H1 (cell line): ENCODE results near the gene NTN1. TPM values are rescaled to one million over a fixed set of nuclear protein-coding genes. Genes with fewer than 3 reads are reported as not detected.

Experiments
- CTCF ChIA-PET: fragments of 300-600 bp; sonication (Branson Sonifier 250); formaldehyde crosslinking; loops from one replicate; lab custom pipeline; 2021; ENCODE audit not compliant: partially characterized antibody; lab: Charles Lee
- POLR2A ChIA-PET: fragments of 300-600 bp; sonication (Branson Sonifier 250); formaldehyde crosslinking; loops from one replicate; lab custom pipeline; 2021; ENCODE audit warnings: inconsistent platforms; ENCODE audit not compliant: partially characterized antibody; lab: Charles Lee
- DNase-seq, 2 experiments: peaks; one replicate each; pipeline versions ENCODE4 v3.0.0 to v3.0.0-alpha.2; 2010 to 2022; ENCODE audit warnings: low spot score in 2 of 2, low read depth in 1 of 2, mixed read lengths in 1 of 2
- FAIRE-seq: peaks from 2 replicates; lab custom pipeline; 2011; peaks lifted over from hg19 to GRCh38; lab: Jason Lieb, UNC
- H2AFZ ChIP-seq: 2 replicates; pipeline ENCODE4 v1.8.1; 2012; ENCODE audit warnings: low read length, inconsistent platforms
- H2AK5ac ChIP-seq: 2 replicates; pipeline ENCODE4 v1.6.1; 2013; ENCODE audit warnings: low read depth, low read length
- H2BK120ac ChIP-seq: replicated peaks from 2 replicates; pipeline ENCODE3; 2013; ENCODE audit warnings: low read depth, low read length, inconsistent platforms
- H2BK12ac ChIP-seq: 2 replicates; pipeline ENCODE4 v1.6.1; 2013; ENCODE audit warnings: low read depth, low read length
- H2BK15ac ChIP-seq: 2 replicates; pipeline ENCODE4 v1.6.1; 2013; ENCODE audit warnings: low read length
- H2BK20ac ChIP-seq: 2 replicates; pipeline ENCODE4 v1.6.1; 2013; ENCODE audit warnings: low read length
- H2BK5ac ChIP-seq: 2 replicates; pipeline ENCODE4 v1.6.1; 2013; ENCODE audit warnings: low read depth, low read length
- H3K14ac ChIP-seq: 2 replicates; pipeline ENCODE4 v1.6.1; 2013; ENCODE audit warnings: inconsistent platforms; ENCODE audit not compliant: insufficient read length
- H3K18ac ChIP-seq: 2 replicates; pipeline ENCODE4 v1.6.1; 2013; ENCODE audit warnings: low read length; ENCODE audit errors: extremely low read depth
- H3K23ac ChIP-seq: 2 replicates; pipeline ENCODE4 v1.6.1; 2013; ENCODE audit warnings: inconsistent platforms; ENCODE audit not compliant: insufficient read length
- H3K23me2 ChIP-seq: 2 replicates; pipeline ENCODE4 v1.6.1; 2013; ENCODE audit warnings: low read depth, low read length
- H3K27ac ChIP-seq: 2 replicates; pipeline ENCODE4 v1.6.1; 2011; ENCODE audit warnings: low read depth, low read length, inconsistent platforms
- H3K27me3 ChIP-seq, 4 experiments: replicated peaks in 1 of 4; 1 replicate in 1 of 4; 2 replicates in 3 of 4; pipeline versions ENCODE4 v1.6.1 to v1.8.1; 2011 to 2013; ENCODE audit warnings: low read length in 3 of 4, mild to moderate bottlenecking in 3 of 4, inconsistent platforms in 2 of 4, mixed read lengths in 2 of 4, moderate library complexity in 1 of 4; ENCODE audit not compliant: control insufficient read depth in 3 of 4, insufficient read depth in 3 of 4; ENCODE audit errors: extremely low read depth in 1 of 4
- H3K36me3 ChIP-seq, 4 experiments: 2 replicates each; pipeline versions ENCODE4 v1.6.1 to v1.8.1; 2011 to 2013; ENCODE audit warnings: mild to moderate bottlenecking in 4 of 4, low read length in 3 of 4, moderate library complexity in 2 of 4, control low read depth in 1 of 4, inconsistent platforms in 1 of 4; ENCODE audit not compliant: insufficient read depth in 4 of 4, control insufficient read depth in 2 of 4
- H3K4ac ChIP-seq: replicated peaks from 2 replicates; pipeline ENCODE3; 2013; ENCODE audit warnings: low read length, low read depth, mixed read lengths, inconsistent platforms; ENCODE audit not compliant: insufficient read length
- H3K4me1 ChIP-seq, 4 experiments: replicated peaks in 1 of 4; 1 replicate in 1 of 4; 2 replicates in 3 of 4; pipeline versions ENCODE4 v1.6.1 to v1.8.1; 2011 to 2013; ENCODE audit warnings: low read length in 3 of 4, inconsistent platforms in 2 of 4, mixed read lengths in 1 of 4; ENCODE audit not compliant: insufficient read depth in 4 of 4, control insufficient read depth in 3 of 4
- H3K4me2 ChIP-seq, 2 experiments: 2 replicates each; pipeline versions ENCODE4 v1.6.1 to v1.8.1; 2011 to 2013; ENCODE audit warnings: low read depth in 2 of 2, low read length in 2 of 2, control low read depth in 1 of 2, inconsistent platforms in 1 of 2, mild to moderate bottlenecking in 1 of 2; ENCODE audit not compliant: insufficient read depth in 1 of 2
- H3K4me3 ChIP-seq, 4 experiments: fragments of 200-600, 300-600 bp in 1 of 4; sonication (generic), shearing (Covaris generic), sonication (Bioruptor Twin) in 1 of 4; 2 replicates each; pipeline versions ENCODE4 v1.5.1 to v1.8.1; 2011 to 2016; ENCODE audit warnings: low read length in 4 of 4, low read depth in 3 of 4, control low read depth in 2 of 4, inconsistent platforms in 2 of 4, mild to moderate bottlenecking in 2 of 4, mixed read lengths in 1 of 4, moderate library complexity in 1 of 4; ENCODE audit not compliant: insufficient read depth in 2 of 4; ENCODE audit errors: extremely low read depth in 1 of 4
- H3K56ac ChIP-seq: replicated peaks from 2 replicates; pipeline ENCODE3; 2013; ENCODE audit warnings: low read depth, mild to moderate bottlenecking, mixed read lengths, low read length, inconsistent platforms; ENCODE audit not compliant: insufficient read length
- H3K79me1 ChIP-seq: 2 replicates; pipeline ENCODE4 v1.6.1; 2013; ENCODE audit warnings: low read depth, low read length, control low read depth
- H3K79me2 ChIP-seq, 2 experiments: 2 replicates each; pipeline versions ENCODE4 v1.6.1 to v1.8.1; 2012 to 2013; ENCODE audit warnings: low read length in 2 of 2, mild to moderate bottlenecking in 2 of 2, inconsistent platforms in 1 of 2; ENCODE audit not compliant: insufficient read depth in 2 of 2, control insufficient read depth in 1 of 2
- H3K9ac ChIP-seq, 4 experiments: replicated peaks in 1 of 4; 1 replicate in 1 of 4; 2 replicates in 3 of 4; pipeline versions ENCODE4 v1.6.1 to v1.8.1; 2011 to 2013; ENCODE audit warnings: low read depth in 3 of 4, low read length in 3 of 4, control low read depth in 2 of 4, mild to moderate bottlenecking in 2 of 4, moderate library complexity in 2 of 4, inconsistent platforms in 1 of 4; ENCODE audit errors: extremely low read depth in 1 of 4
- H3K9me3 ChIP-seq, 2 experiments: 2 replicates each; pipeline versions ENCODE4 v1.6.1 to v1.8.1; 2012 to 2013; ENCODE audit warnings: mild to moderate bottlenecking in 2 of 2, moderate library complexity in 2 of 2, control low read depth in 1 of 2, inconsistent platforms in 1 of 2, low read depth in 1 of 2, low read length in 1 of 2, mixed read lengths in 1 of 2; ENCODE audit not compliant: insufficient read depth in 2 of 2
- H4K20me1 ChIP-seq, 2 experiments: replicated peaks in 1 of 2; 2 replicates each; pipeline versions ENCODE3 to v1.8.1; 2011 to 2013; ENCODE audit warnings: inconsistent platforms in 2 of 2, low read length in 2 of 2, mild to moderate bottlenecking in 1 of 2; ENCODE audit not compliant: insufficient read depth in 2 of 2, control insufficient read depth in 1 of 2
- H4K5ac ChIP-seq: 2 replicates; pipeline ENCODE4 v1.6.1; 2013; ENCODE audit warnings: low read length, low read depth, mixed read lengths, inconsistent platforms; ENCODE audit not compliant: insufficient read length
- H4K8ac ChIP-seq: 2 replicates; pipeline ENCODE4 v1.8.0; 2013; ENCODE audit warnings: mild to moderate bottlenecking, moderate library complexity, low read length, inconsistent platforms; ENCODE audit not compliant: insufficient read depth; ENCODE audit errors: extremely low read depth
- H4K91ac ChIP-seq: replicated peaks from 2 replicates; pipeline ENCODE3; 2013; ENCODE audit warnings: low read length, mixed read lengths, inconsistent platforms; ENCODE audit not compliant: insufficient read length
- CHD2 ChIP-seq: IDR thresholded peaks from 2 replicates; pipeline ENCODE4 v1.6.1; 2012; ENCODE audit warnings: low read length, improper control_type of control experiment
- CTCF ChIP-seq, 3 experiments: IDR thresholded peaks; 1 replicate in 2 of 3; 2 replicates in 1 of 3; pipeline versions ENCODE4 v1.5.1 to v1.6.1; 2011; ENCODE audit warnings: low read length in 3 of 3, mild to moderate bottlenecking in 3 of 3, inconsistent platforms in 2 of 3, low read depth in 1 of 3, moderate library complexity in 1 of 3; ENCODE audit not compliant: insufficient read depth in 1 of 3; ENCODE audit errors: control extremely low read depth in 1 of 3
- FOSL1 ChIP-seq: IDR thresholded peaks from 2 replicates; pipeline ENCODE4 v1.6.1; 2011; ENCODE audit warnings: mild to moderate bottlenecking, low read depth, low read length, moderate library complexity; ENCODE audit not compliant: insufficient read depth
- GABPA ChIP-seq: IDR thresholded peaks from 2 replicates; pipeline ENCODE4 v1.6.1; 2011; ENCODE audit warnings: mild to moderate bottlenecking, low read length, moderate library complexity, borderline replicate concordance; ENCODE audit not compliant: insufficient read depth
- MAFK ChIP-seq: IDR thresholded peaks from 2 replicates; pipeline ENCODE4 v1.6.1; 2012; ENCODE audit warnings: low read depth, mild to moderate bottlenecking, improper control_type of control experiment, low read length
- NRF1 ChIP-seq: IDR thresholded peaks from 2 replicates; pipeline ENCODE4 v1.6.1; 2011; ENCODE audit warnings: mild to moderate bottlenecking, low read depth, low read length, improper control_type of control experiment
- POLR2A ChIP-seq, 2 experiments: IDR thresholded peaks; 1 replicate in 1 of 2; 2 replicates in 1 of 2; pipeline ENCODE4 v1.6.1; 2011; ENCODE audit warnings: low read depth in 2 of 2, low read length in 2 of 2, mild to moderate bottlenecking in 2 of 2; ENCODE audit errors: control extremely low read depth in 1 of 2
- RBBP5 ChIP-seq: IDR thresholded peaks from 2 replicates; pipeline ENCODE4 v1.7.1; 2012; ENCODE audit warnings: low read depth, mild to moderate bottlenecking, inconsistent platforms, low read length, moderate library complexity, borderline replicate concordance
- SIRT6 ChIP-seq: IDR thresholded peaks from one replicate; pipeline ENCODE4 v1.7.1; 2012; ENCODE audit warnings: low read length, inconsistent platforms
- SRF ChIP-seq: IDR thresholded peaks from 2 replicates; pipeline ENCODE4 v1.6.1; 2011; ENCODE audit warnings: mild to moderate bottlenecking, low read depth, low read length, moderate library complexity
- TAF1 ChIP-seq: IDR thresholded peaks from 2 replicates; pipeline ENCODE4 v1.6.1; 2011; ENCODE audit warnings: mild to moderate bottlenecking, low read depth, low read length
- TEAD4 ChIP-seq: IDR thresholded peaks from 2 replicates; pipeline ENCODE4 v1.6.1; 2012; ENCODE audit warnings: low read depth, low read length, inconsistent platforms, mixed read lengths
- WGBS, 2 experiments: shearing (Covaris generic) in 1 of 2; methylation state at CpG; one replicate each; pipeline versions ENCODE4 v1.1.6 to v1.1.7; 2013 to 2015; ENCODE audit warnings: low lambda C conversion rate in 2 of 2, mixed read lengths in 2 of 2, inconsistent platforms in 1 of 2, low coverage in 1 of 2, missing lambda C conversion rate in 1 of 2; ENCODE audit not compliant: insufficient replicate concordance in 2 of 2, insufficient coverage in 1 of 2, insufficient read length in 1 of 2; ENCODE audit errors: extremely low coverage in 1 of 2, missing lambda C conversion rate in 1 of 2; 5-methylcytosine and 5-hydroxymethylcytosine counted together
- polyA plus RNA-seq, 7 experiments: library from polyadenylated mRNA; depleted of rRNA in 3 of 7; stranded (reverse) in 5 of 7; unstranded in 2 of 7; fragments of >200 nt in 5 of 7; fragments of 200-250 nt in 2 of 7; gene quantifications; 1 replicate in 5 of 7; 2 replicates in 1 of 7; 4 replicates in 1 of 7; pipeline versions ENCODE4 v1.2.1 to v1.2.3, GENCODE V29; 2011 to 2013; ENCODE audit warnings: missing spikeins in 2 of 7, mixed read lengths in 2 of 7
- total RNA-seq: library from RNA; stranded (reverse); fragmentation: NEBNext Ultra II Directional; extraction: Animal tissue kit (Norgen Biotek cat#: 25700); gene quantifications from 2 replicates; pipeline ENCODE4 v1.2.1, GENCODE V29; 2021

Gene NTN1
- total and polyA plus RNA-seq, 2 of the 8 experiments (the other 6 are each of a cell fraction or from before 2014, with no cell fraction given): 2.0 to 2.3 TPM

- H3K9me3 ChIP-seq: no peaks in the 10 kb centered on the region
- H3K36me3 ChIP-seq: no peaks in the 10 kb centered on the region
- no peak overlapping the region for H3K14ac ChIP-seq
- no peak overlapping the region for H3K27ac ChIP-seq
- no peaks in the 10 kb centered on the region for H3K79me2 ChIP-seq
- H2BK5ac ChIP-seq: no peak overlapping the region
- H3K23me2 ChIP-seq: peaks cover 2% of the 10 kb centered on the region
- H3K56ac ChIP-seq: no peak overlapping the region
- H3K79me1 ChIP-seq: no peaks in the 10 kb centered on the region
- no peak overlapping the region for H3K4me3 ChIP-seq
- POLR2A ChIA-PET: interaction anchor here (1.2 kb wide), 1 partner anchor 10 kb away, joined by 4 read pairs; no protein-coding TSS in a partner anchor
- H3K23ac ChIP-seq: no peak overlapping the region
- H4K91ac ChIP-seq: no peak overlapping the region
- 95% methylated on average over 3 of the region's 3 CpGs; no CpG with 5 or more reads in 1 of the 2 experiments for WGBS, 2 experiments
- H3K4me2 ChIP-seq: no peak overlapping the region
- no peak overlapping the region for H2BK15ac ChIP-seq
- H2BK20ac ChIP-seq: no peak overlapping the region
- no peaks in the 10 kb centered on the region for H4K20me1 ChIP-seq
- no peak overlapping the region for H3K4ac ChIP-seq
- H3K4me1 ChIP-seq: peaks cover 0 to 14% (median 10%) of the 10 kb centered on the region in 4 experiments; a peak in 6 of 7 replicates
- H3K27me3 ChIP-seq: no peaks in the 10 kb centered on the region
- no peak overlapping the region for H2BK120ac ChIP-seq
- no peak overlapping the region for H2BK12ac ChIP-seq
- CTCF ChIA-PET: interaction anchor here (1.0 to 4.5 kb wide), 3 partner anchors 12 to 171 kb away, joined by 3 to 17 read pairs (median 5); no protein-coding TSS in a partner anchor
- FAIRE-seq (no peak), DNase-seq (no peak)
- no peak overlapping the region for H4K5ac ChIP-seq
- H2AFZ ChIP-seq: no peak overlapping the region
- H3K9ac ChIP-seq: no peak overlapping the region
- 0 out of 2 replicates have a peak overlapping the region, but pooled peaks have one; percentile 53 for H2AK5ac ChIP-seq
- H4K8ac ChIP-seq: no peak overlapping the region
- no peak overlapping the region for H3K18ac ChIP-seq
- TF ChIP-seq FOSL1: no peak
- TF ChIP-seq CHD2: no peak
- no peak for TF ChIP-seq NRF1
- TF ChIP-seq SRF: no peak
- TF ChIP-seq CTCF (IDR thresholded peaks at IDR 0.05; ENCODE audit: control extremely low read depth in 1 of 3, insufficient read depth in 1 of 3, low read depth in 1 of 3, low read length in 3 of 3): no peak
- no peak for TF ChIP-seq RBBP5
- TF ChIP-seq TEAD4: no peak
- no peak for TF ChIP-seq POLR2A (IDR thresholded peaks at IDR 0.05; ENCODE audit: control extremely low read depth in 1 of 2, low read depth in 2 of 2, low read length in 2 of 2)
- TF ChIP-seq TAF1: no peak
- TF ChIP-seq MAFK: no peak
- no peak for TF ChIP-seq GABPA
- TF ChIP-seq SIRT6: no peak
These were observed 153.0 kb downstream of the NTN1 start for GRCh38 chr17:9174312-9174711.
